ENCODE results near the gene MAD1L1.

- TF ChIP-seq POLR2A (IDR thresholded peaks at IDR 0.05) (no peak), CTCF (IDR thresholded peaks at IDR 0.05) (no peak)
These were observed 282.1 kb downstream of the MAD1L1 start for GRCh38 chr7:1950452-1951158.
